A673 (cell line): Measurements from ENCODE around the gene NDOR1. TPM values are rescaled to one million over a fixed set of nuclear protein-coding genes. Genes with fewer than 3 reads are reported as not detected.

Source experiments
- BruUV-seq: library from RNA; stranded (reverse); fragments of 400-500 nt; replicated peaks from 2 replicates; lab custom pipeline; 2021; lab: Mats Ljungman, UMichigan
- CTCF ChIA-PET: fragments of 300-600 bp; sonication (Branson Sonifier 250); formaldehyde crosslinking; loops from one replicate; lab custom pipeline; 2022; ENCODE audit warnings: antibody characterized with exemption; lab: Charles Lee
- POLR2A ChIA-PET: fragments of 300-600 bp; sonication (Branson Sonifier 250); formaldehyde crosslinking; loops from one replicate; lab custom pipeline; 2022; ENCODE audit warnings: antibody characterized with exemption; ENCODE audit not compliant: low non-redundant PET; lab: Charles Lee
- DNase-seq: peaks from one replicate; pipeline ENCODE4 v3.0.0-alpha.2; 2015; ENCODE audit warnings: low spot score
- H3K27ac ChIP-seq: fragments of 200-600 bp; sonication (generic); 2 replicates; pipeline ENCODE4 v1.5.1; 2016; ENCODE audit warnings: mixed run types, low read depth, mild to moderate bottlenecking, mixed read lengths, antibody characterized with exemption, low read length; ENCODE audit not compliant: poor library complexity, severe bottlenecking
- H3K27me3 ChIP-seq: fragments of 200-600 bp; sonication (generic); replicated peaks from 2 replicates; pipeline ENCODE4 v1.6.1; 2017; ENCODE audit warnings: mixed run types, low read depth, mild to moderate bottlenecking, mixed read lengths, antibody characterized with exemption, low read length; ENCODE audit not compliant: insufficient read depth, poor library complexity
- H3K36me3 ChIP-seq: fragments of 200-600 bp; sonication (generic); 2 replicates; pipeline ENCODE4 v1.6.1; 2016; ENCODE audit warnings: mixed run types, mild to moderate bottlenecking, mixed read lengths, antibody characterized with exemption, low read length; ENCODE audit not compliant: insufficient read depth, poor library complexity, severe bottlenecking
- H3K4me1 ChIP-seq: fragments of 200-600 bp; sonication (generic); 2 replicates; pipeline ENCODE4 v1.6.1; 2017; ENCODE audit warnings: mixed run types, mild to moderate bottlenecking, mixed read lengths, antibody characterized with exemption, low read length; ENCODE audit not compliant: insufficient read depth, poor library complexity, severe bottlenecking
- H3K4me3 ChIP-seq: fragments of 200-600 bp; sonication (generic); 2 replicates; pipeline ENCODE4 v1.5.1; 2016; ENCODE audit warnings: low read depth, mixed run types, mild to moderate bottlenecking, mixed read lengths, low read length; ENCODE audit not compliant: poor library complexity, severe bottlenecking
- H3K9me3 ChIP-seq: fragments of 200-600 bp; sonication (generic); 2 replicates; pipeline ENCODE4 v1.6.1; 2016; ENCODE audit warnings: mixed run types, low read depth, mild to moderate bottlenecking, mixed read lengths, antibody characterized with exemption, low read length; ENCODE audit not compliant: poor library complexity, severe bottlenecking
- CTCF ChIP-seq: fragments of 300-800, 200-600 bp; sonication (generic); conservative IDR thresholded peaks from 2 replicates; pipeline ENCODE4 v1.5.1; 2017; ENCODE audit warnings: low read depth, mild to moderate bottlenecking, antibody characterized with exemption, low read length, moderate library complexity, mixed read lengths
- EZH2 ChIP-seq: fragments of 200-600 bp; sonication (generic); IDR thresholded peaks from 2 replicates; pipeline ENCODE4 v1.6.1; 2017; ENCODE audit warnings: borderline replicate concordance, low read depth, mild to moderate bottlenecking, mixed read lengths, antibody characterized with exemption, low read length; ENCODE audit not compliant: poor library complexity, severe bottlenecking
- intact Hi-C: fragments of 100-400 bp; cut with micrococcal nuclease; formaldehyde crosslinking; loops from one replicate; pipeline ENCODE4 v1.10.0; 2022; ENCODE audit not compliant: unreplicated experiment
- total RNA-seq: library from RNA; stranded (reverse); gene quantifications from 2 replicates; pipeline ENCODE4 v1.2.3, GENCODE V29; 2021

NDOR1 gene
- total RNA-seq, 1 experiment from 2014 or later, result 40.2 TPM

- peak overlapping the region; percentile 30 for H3K4me3 ChIP-seq
- ChIA-PET CTCF (interaction anchor here (0.5 to 0.6 kb wide), 2 partner anchors 54 to 448 kb away, joined by 3 to 8 read pairs; no protein-coding TSS in a partner anchor), POLR2A (no interaction called here)
- H3K4me1 ChIP-seq, result no peaks in the 10 kb centered on the region
- no peak overlapping the region for H3K27ac ChIP-seq
- no peaks in the 10 kb centered on the region for H3K27me3 ChIP-seq
- H3K9me3 ChIP-seq, result no peaks in the 10 kb centered on the region
- intact Hi-C loops, result no loop called here
- BruUV-seq, result no TSS peak
- no peak for DNase-seq
- TF ChIP-seq CTCF, result no peak
- TF ChIP-seq EZH2, result no peak
- H3K36me3 ChIP-seq, result peaks cover 5% of the 10 kb centered on the region
Observed at GRCh38 chr9:137216188-137216965, 10.9 kb downstream of the NDOR1 start.

- peak overlapping the region; percentile 13 for H3K27ac ChIP-seq
- no peak for TF ChIP-seq EZH2
- no peak for TF ChIP-seq CTCF
- POLR2A ChIA-PET, result no interaction called here
Observed at GRCh38 chr9:137217276-137218211, 12.0 kb downstream of the NDOR1 start.

GRCh38 chr9:137218212-137218753 is 12.8 kb downstream of the NDOR1 start:
- no peaks in the 10 kb centered on the region for H3K27me3 ChIP-seq
- TF ChIP-seq EZH2, result no peak
- TF ChIP-seq CTCF, result no peak
- no peak overlapping the region for H3K4me3 ChIP-seq
- H3K36me3 ChIP-seq, result peaks cover 5% of the 10 kb centered on the region
- no peak for DNase-seq
- ChIA-PET CTCF (no interaction called here), POLR2A (no interaction called here)
- peak overlapping the region; percentile 13 for H3K27ac ChIP-seq
- intact Hi-C loops, result no loop called here
- no TSS peak for BruUV-seq
- no peaks in the 10 kb centered on the region for H3K9me3 ChIP-seq
- peaks cover 9% of the 10 kb centered on the region for H3K4me1 ChIP-seq

More at GRCh38 chr9:137217276-137218211, 12.0 kb downstream of the NDOR1 start:
- CTCF ChIA-PET, result interaction anchor here (0.6 kb wide), 1 partner anchor 55 kb away, joined by 8 read pairs; no protein-coding TSS in a partner anchor
- intact Hi-C loops, result no loop called here
- Histone ChIP-seq H3K36me3 (peaks cover 5% of the 10 kb centered on the region), H3K27me3 (no peaks in the 10 kb centered on the region), H3K9me3 (no peaks in the 10 kb centered on the region), H3K4me3 (peak overlapping the region; percentile 30), H3K4me1 (peaks cover 3% of the 10 kb centered on the region)
- peak; percentile 88 for DNase-seq
- BruUV-seq, result no TSS peak
